Activated CD4-positive, alpha-beta T cell treated with anti-CD3 and anti-CD28 coated beads, Interleukin-2, amount 50 U/mL, for 4 hours (primary cell): ENCODE data around the gene EEF1AKMT3.

Experiments used
- DNase-seq, 2 experiments: peaks; one replicate each; pipeline ENCODE4 v3.0.0-alpha.2; 2020

EEF1AKMT3 gene

DNA sequence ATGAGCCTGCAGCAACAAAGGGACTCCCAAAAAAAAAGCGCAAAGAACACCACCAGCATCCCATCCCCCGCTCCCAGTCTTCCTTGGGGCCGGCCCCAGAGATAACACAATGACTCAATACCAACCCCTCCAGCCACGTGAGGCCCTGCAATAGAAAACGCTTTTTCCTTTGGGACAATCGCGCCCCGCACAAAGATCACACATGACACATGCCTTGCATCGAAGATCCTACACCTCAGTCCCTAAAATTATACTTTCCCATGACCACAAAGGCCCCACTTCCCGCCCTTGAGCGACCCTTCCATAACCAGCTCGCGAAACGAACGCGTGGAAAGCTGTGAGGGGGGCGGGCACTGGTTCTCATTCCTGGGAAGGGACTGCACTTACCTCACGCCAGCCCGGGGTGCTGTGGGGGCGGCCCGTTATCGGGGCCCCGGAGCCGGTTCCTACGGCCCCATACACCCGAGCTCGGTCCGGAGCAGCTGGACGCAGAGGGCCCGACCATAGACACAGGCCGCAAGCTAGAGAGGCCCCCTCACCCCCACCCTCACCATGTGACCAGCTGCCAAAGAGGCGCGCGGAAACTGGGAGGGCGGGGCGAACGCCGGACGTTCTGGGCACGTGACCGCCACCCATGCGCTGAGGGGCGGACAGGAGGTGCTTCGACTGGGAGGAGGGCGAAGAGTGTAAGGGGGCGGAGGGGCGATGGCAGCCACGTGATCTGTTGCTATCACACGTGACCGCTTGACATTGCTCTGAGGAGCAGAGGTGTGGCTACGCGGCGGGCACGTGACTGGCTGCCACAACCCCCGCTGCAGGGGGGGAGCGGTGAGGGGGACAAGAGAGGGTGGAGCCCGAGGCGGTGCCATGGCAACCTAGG is 20.4 kb upstream of the EEF1AKMT3 start, which contains the start of gene CDK4:
Gene CDK4, minus strand, starts transcription at position 523 of the 880 bp plus-strand sequence. CDS start 593 bp downstream, outside the sequence.
- peak; percentile 97 to 98 for DNase-seq

DNA sequence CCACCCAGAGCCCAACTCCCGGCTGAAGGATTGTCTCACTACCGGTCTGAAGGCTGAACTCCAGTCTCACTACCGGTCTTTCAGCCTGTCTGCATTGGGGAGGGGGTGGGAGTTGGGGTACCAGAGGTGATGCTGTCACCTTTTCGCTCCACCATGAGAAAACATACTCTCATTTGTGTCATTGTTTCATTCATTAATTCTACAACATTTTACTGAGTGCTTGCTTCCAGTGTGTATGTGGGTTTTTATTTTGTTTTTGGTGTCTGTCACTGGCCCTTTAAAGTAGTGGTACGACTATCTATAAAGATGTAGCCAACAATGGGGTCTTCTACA is 19.8 kb upstream of the EEF1AKMT3 start:
- no peak for DNase-seq

DNA sequence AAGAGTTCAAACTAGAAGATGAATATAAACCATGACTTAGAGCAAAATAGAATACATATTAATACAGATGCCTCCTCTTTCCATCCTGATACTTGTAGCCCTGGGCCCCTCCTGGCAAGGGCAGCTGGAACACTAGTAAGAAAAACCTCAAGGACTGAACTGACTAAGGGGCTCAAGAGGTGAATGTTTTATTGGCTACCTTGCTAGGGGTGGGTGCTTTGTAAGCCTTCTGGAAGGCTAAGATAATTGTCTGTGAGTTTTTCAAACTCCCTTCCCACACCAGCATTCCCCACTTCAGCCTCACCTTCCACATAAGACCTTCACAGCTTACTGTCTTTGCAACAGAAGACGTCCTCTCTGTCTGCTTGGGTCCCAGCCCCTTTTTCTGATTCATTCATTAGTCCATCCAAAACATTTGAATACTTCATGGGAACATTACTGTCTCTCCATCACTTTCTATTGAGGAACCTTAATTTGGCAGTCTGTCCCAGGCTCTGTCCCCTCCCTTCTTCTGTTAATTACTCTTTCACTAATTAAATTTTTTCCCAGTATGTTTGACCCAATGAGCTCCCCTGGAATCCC is 18.6 kb upstream of the EEF1AKMT3 start:
- no peak for DNase-seq

DNA sequence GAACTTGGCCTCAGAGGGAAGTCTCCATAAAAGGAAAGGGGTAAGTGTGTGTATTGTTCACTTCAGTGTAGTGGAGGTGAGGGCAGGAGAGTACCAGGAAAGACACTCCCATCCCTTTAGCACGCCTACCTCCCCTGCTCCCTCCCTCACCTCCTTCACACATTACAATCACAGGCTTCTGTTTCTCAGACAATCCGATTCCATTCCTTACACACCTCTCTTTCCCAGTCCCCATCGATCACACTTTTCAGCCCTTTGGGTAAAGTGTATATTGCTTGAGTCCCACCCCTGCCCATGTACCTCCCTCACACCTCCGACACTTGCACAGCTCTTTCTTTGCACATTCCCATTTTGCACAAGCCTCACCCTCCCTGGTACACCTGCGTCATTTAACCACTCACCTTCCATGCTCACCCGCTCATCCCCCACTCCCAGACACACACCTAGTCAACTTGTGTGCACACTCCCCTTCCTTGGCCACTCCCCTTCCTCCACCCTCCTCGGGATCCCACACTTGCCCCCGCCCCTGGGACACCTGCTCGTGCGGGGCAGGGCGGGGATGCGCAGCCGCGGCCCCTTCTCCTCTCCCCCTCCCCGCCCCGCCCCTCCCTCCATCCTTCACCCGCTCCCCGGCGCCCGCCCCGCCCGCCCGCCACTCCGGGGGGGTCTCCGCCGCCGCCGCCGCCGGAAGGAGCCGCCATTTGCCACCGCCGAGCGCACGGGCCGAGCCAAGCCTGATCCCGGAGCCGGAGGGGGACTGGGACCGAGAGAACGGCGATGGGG is 17.8 kb upstream of the EEF1AKMT3 start, which contains the start of gene MARCHF9:
Gene MARCHF9, plus strand, starts transcription at position 693 of the 783 bp plus-strand sequence. CDS start 426 bp downstream, outside the sequence.
- peak; percentile 81 to 85 for DNase-seq

DNA sequence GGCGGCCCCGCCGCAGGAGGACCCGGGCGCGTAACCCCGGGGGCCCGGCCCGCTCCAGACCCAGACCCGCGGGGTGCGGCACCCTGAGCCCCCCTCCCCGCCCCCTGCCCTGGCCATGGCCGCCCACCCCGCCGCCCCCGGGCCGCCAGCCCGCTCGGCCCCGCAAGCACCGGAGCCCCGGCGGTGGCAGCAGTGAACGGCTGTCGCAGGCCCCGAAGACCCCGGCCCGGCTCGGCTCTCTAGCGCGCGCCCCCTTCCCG is 17.3 kb upstream of the EEF1AKMT3 start:
- DNase-seq = no peak

DNA sequence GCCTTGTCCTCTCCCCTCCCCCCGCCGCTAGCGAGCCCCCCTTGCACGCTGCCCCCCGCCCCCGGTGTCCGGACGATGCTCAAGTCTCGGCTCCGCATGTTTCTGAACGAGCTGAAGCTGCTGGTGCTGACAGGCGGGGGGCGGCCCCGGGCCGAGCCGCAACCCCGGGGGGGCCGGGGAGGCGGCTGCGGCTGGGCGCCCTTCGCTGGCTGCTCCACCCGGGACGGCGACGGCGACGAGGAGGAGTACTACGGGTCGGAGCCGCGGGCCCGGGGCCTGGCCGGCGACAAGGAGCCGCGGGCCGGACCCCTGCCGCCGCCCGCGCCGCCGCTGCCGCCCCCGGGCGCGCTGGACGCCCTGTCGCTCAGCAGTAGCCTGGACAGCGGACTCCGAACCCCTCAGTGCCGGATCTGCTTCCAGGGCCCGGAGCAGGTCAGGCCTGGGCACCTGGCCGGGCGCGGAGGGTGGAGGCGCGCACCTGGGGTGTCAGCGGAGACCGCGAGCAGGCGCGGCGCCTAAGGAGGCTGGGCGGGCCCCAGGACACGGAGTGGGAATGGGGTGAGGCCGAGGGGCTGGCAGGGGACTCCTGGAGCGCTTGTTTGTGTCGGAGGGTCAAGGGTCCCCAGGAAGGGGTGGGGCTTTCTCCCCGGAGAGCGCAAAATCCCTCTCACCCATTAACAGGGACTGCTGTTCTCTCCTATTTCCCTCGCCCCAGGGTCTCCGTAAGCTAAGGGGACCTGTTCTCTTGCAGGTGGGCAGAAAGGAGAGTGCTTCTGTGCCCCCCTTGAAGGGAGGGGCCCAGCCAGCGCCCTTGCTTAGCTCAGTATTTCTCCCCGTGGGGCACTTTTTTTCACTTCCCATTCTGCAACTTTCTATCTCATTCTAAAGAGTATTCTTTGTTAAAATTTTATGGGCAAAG is 16.7 kb upstream of the EEF1AKMT3 start:
- no peak for DNase-seq

DNA sequence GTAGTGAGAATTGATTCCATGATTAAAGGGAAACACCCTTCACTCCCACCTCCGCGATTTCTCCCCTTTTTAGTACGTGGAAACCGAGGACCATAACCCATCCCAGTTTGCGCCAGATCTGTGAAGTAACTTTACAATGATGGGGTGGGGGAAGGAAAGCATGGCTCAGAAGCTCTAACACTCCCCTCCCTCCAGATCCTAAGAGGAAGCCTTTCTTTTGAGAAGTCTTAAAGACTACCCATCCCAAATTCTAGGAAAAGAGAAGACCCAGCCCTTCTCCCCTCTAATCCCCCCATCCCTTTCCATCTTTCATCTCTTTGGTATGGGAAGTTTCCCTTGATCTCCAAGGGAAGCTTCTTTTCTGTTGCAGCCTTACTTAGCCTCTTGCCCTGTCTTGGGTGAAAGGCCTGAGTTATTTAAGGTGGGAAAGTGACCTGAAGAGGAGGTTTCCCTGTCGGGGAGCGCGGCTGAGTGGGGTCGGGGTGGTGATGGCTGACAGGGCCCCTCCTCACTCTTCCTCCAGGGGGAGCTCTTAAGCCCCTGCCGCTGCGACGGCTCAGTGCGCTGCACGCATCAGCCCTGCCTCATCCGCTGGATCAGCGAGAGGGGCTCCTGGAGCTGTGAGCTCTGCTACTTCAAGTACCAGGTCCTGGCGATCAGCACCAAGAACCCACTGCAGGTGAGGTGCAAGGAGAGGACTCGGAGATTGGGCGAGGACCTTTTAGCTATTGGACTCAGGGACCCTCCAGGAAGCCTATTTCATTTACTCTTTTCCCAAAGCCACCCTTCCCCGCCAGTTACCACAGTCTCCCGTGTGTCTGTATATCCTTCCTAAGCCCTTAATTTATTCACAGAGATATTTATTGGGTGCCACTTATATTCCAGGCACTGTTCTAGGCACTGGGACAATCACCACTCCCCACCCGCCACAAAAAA is 15.7 kb upstream of the EEF1AKMT3 start:
- DNase-seq = peak; percentile 63 to 67

DNA sequence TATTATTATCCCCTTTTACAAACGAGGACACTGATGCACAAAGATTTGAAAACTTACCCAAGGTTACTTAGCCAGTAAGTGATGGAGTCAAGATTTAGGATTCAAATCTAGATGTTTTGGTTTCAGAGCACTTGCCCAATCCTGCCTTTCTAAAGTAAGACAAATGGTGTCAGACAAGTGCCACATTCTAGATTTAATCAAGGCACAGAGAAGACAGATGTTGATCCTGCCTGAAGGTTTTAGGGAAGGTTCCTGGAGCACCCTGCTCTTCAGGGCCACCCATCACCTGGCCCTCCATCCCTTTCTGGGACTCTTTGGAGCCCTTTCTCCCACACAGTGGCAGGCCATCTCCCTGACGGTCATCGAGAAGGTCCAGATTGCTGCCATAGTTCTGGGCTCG is 14.6 kb upstream of the EEF1AKMT3 start:
- DNase-seq = no peak

DNA sequence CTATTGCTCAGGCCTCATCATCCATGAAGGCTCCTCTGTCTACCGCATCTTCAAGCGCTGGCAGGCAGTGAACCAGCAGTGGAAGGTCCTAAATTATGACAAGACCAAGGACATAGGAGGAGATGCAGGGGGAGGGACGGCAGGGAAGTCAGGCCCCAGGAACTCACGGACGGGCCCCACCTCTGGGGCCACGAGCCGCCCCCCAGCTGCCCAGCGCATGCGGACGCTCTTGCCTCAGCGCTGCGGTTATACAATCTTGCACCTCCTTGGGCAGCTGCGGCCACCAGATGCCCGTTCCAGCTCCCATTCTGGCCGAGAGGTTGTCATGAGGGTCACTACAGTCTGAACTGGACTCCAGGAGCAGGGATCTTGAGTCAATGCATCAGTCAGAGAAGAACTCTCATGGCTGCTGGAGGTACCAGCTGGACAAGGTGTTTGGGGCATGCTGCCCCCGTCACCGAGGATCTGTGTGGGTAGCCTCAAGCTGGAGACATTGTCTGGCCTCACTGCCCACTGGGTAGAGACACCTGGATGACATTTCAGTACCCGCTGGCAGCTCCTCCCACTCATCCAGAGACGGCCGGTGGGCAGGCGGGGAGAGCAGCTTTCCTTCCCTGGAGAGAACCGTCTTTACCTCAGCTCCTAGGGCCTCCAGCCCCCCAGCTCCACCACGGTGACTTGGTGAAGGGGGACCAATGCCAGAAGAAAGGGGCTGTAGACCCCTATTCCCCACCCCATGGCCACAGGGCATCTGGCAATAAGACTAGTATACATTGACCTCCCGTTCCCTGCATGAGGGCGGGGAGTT is 13.7 kb upstream of the EEF1AKMT3 start:
- DNase-seq = no peak

DNA sequence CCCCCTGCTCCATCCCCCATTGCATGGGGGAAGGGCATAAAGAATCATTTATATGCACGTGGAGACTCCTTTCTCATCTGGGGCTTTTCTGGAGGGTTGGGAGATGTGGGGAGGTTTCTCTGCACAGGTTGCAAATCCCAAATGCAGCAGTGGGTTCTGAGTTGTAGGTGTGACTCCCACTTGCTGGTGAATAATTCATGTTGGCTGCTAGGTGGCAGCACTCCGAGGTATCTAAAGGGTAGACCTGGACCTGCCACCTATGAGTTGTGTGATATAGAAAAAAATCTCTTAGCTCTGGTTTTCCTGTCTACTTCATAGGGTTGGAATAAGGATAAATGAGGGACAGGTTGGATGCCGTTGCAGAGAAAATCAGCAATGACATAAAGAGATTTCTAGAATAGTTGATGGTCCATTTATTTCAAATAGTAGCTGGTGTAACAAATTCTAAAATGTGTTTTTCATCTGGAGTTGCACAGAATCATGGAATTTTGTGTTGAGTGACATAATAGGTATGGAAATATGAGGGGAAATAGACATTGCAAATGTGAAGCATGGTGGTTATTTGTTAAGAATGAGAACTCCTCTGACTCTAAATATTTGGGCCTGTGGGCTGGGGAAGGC is 12.9 kb upstream of the EEF1AKMT3 start:
- peak; percentile 41 to 43 for DNase-seq

DNA sequence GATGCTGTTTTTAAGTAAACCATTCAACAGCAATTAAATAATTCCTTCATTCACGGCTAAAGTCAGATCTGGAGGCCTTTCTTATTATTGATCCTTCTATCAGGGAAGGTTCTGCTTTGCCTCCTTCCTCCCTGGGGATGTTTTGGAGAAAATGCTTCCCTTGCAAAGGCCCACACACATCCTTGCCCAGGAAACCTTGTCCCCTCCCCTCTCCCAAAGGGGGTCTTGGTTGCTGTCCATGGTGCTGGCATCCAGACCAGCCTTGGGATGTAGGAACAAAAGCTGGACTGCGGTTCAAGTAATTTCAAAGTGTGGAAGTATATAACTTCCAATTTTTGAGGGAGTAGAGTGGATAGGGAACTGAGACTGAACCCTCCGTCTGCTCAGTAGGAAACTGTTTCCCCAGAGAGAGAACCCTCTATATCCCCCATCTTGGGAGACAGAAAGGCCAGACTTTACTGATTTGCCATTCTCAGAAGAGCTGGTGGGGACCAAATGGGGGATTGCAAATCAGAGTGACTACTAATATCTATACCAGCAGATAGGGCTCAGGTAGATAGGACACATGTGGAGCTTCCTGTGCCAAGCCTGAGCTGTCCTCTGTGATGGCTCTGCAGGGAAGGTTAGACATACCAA is 11.9 kb upstream of the EEF1AKMT3 start:
- no peak for DNase-seq

DNA sequence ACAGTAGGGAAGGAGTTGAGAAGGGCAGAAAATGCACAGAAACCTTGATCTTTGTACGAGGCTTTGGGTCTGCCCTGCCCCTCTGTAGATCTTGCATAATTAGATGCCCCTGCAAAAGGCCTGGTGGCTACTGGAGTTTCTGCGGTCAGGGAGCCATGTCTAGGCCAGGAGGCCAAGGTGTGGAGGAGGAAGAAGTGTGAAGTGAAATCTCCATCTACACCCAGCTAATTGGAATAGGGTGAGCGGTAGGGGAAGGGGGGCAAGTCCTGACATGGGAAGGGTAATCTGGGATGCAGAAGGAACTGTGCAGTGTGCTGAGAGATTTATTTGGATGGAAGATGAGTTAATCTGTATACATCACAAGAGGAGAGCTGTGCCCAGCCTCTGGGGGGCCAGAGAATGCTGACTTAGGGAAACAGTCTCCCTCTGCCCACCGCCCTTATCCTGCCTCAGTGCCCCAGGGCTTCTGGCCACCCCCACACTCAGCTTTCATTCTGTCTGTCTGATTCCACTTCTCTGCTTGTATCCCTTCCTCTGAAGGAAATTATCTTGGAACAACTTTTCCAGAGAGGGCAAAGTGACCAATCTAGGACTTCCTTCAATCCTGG is 10.9 kb upstream of the EEF1AKMT3 start:
- no peak for DNase-seq

DNA sequence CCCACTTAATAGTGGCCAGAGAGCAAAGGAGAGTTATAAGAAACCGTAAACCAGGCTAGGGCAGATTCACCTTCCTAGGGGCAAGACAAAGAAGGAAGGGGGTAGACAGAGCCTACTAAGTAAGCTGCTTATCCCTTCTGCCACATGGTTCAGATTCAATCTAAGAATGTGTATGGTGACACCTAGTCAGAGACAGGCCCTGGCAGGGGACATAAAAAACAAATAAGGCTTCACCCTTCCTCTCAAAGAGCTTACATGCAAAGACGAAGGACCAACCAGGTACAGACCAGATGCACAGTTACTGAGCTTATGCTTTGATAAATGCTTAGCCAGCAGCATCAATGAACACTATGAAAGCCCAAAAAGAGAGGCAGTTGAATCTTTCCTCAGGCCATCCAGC is 10.0 kb upstream of the EEF1AKMT3 start:
- DNase-seq = no peak

DNA sequence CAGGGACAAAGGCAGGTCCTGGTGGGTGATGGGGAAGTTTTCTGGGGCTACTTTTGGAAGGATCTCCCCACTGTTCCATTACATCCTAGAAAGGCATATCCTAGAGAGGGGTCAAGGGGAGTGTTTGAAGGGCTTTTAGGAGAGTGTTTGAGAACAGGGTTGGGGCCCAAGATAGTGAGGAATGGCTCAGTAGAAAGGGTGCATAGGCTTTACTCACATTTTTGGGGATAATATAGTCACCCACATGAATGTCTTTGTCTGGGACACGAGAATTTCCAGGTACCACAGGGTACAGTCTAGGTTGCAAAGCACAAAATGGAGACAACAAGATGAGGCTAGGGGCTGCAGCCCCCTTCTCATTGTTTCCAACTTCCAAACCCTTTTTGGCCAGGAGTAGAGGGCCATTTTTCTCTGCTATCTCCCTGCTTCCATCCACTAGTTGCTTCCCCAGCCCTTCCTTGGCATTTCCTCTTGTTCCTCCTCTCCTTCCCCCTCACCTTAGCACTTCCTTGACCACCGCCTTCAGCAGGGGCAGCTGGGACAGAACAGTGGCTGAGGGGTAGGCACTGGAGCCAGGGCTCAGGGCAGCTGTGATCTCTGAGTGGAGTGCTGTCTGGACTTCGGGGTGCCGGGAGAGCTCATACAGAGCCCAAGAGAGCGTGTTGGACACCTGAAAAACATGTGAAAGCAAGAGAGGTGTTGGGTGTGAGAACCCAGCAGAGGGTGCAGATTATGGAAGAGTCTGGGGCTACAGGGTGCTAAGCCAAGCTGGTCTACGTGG is 8.3 kb upstream of the EEF1AKMT3 start:
- no peak for DNase-seq

DNA sequence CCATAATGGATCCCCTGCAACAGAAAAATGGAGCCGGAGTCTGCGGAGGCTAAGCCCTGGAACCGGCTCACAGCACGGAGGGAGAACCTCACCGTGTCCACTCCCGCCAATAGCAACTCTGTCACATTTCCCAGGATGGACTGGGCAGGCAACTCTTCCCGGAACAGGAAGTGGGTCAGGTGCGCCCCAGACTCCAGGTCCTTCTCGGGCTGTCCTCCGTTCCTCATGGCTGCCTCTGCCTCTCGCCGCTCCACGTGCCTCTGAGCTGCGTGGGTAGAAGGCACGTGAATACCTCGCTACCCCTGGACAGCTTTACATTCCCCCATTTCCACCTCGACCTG is 7.8 kb upstream of the EEF1AKMT3 start:
- no peak for DNase-seq

DNA sequence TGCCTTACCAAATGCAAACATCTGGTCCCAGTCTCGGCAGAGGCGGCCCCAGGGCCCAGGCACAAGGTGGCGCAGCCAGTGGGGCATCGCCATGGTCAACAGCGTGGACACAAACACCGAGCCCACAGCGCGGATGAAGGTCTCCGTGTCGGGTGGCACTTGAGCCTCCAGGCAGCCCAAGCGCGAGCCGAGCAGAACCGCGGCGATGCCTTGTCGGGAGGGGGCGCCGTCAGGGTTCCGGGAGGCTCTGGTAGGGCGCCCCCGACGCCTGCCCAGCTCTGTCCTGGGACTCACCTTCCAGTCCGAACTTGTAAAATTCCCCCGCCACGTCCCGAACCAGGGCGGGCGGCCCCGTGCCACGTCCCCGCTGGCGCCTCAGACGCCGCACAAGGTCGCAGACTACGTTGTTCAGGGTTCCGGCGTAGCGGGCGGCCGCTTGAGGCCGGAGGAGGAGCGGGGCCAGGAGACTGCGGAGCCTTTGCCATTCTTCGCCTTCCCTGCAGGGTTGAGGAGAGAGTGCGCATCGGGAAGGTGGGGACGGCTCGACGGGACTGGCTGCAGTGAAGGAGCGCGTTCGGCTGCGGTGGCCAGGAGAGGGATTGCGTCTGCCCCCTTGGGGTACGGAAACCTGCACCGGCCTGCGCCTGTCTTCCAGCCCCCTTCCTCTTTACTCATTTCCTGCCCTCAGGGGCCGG is 7.3 kb upstream of the EEF1AKMT3 start:
- peak; percentile 54 to 55 for DNase-seq

DNA sequence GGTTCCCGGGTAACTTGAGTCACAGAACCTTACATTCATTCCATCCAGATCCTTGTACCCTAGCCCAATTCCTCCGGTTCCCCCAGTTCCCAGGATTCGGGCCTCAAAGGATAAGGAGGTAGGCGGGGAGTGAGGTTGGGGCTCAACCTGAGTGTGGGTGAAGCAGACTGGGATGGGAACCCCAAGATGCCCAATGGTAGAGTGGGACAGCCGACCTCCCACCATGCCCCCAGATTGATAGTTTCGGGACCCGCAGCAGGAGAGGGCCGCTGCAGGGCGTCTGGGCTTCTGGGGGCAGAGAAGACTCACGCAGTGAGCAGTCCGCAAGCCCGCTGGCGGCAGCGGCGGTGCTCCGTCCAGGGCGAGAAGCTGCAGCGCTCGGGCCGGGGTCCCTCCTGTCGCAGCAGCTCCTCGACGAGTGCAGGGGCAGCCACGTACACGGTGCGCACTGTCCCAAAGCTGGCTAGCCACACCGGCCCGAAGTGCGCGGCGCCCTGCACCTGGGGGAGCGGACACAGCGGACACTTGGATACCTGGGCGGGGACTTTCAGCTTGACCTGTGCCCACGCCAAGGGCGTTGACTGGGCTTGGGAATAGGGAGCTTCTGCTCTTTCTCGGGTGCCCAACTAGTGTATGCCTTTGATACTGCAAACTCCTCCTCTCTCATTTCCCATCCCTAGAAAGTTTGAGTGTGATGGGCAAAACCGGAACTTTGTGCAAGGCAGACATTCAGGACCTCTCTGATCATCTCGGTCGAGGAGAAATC is 6.5 kb upstream of the EEF1AKMT3 start:
- no peak for DNase-seq
